Measurements from ENCODE around the gene VEGFB. TPM values are rescaled to one million over a fixed set of nuclear protein-coding genes. Genes with fewer than 3 reads are reported as not detected.
A peak's percentile ranks its signal among the peaks of the same experiment; 100 is the strongest.

The VEGFB gene
- total RNA-seq, 2 experiments from 2014 or later: 84.7 to 85.8 TPM

- H3K27me3 Mint-ChIP-seq: no peaks in the 10 kb centered on the region
- H3K4me1 Mint-ChIP-seq: peaks cover 31% of the 10 kb centered on the region
- no peaks in the 10 kb centered on the region for H3K9me3 Mint-ChIP-seq
- peaks cover 4% of the 10 kb centered on the region for H3K36me3 Mint-ChIP-seq
- DNase-seq: no peak
- H3K4me3 Mint-ChIP-seq: peak overlapping the region; percentile 18
- peak overlapping the region; percentile 34 for H3K27ac Mint-ChIP-seq
Observed at GRCh38 chr11:64232967-64233315, 1.4 kb upstream of the VEGFB start.

- DNase-seq: peak; percentile 68
- Mint-ChIP-seq H3K27me3 (no peaks in the 10 kb centered on the region), H3K9me3 (no peaks in the 10 kb centered on the region), H3K27ac (peak overlapping the region; percentile 75), H3K4me1 (peaks cover 29% of the 10 kb centered on the region), H3K36me3 (peaks cover 3% of the 10 kb centered on the region), H3K4me3 (peak overlapping the region; percentile 91)
Observed at GRCh38 chr11:64234647-64235379, 429 bp downstream of the VEGFB start.

- H3K9me3 Mint-ChIP-seq: no peaks in the 10 kb centered on the region
- H3K27me3 Mint-ChIP-seq: no peaks in the 10 kb centered on the region
- no peak for DNase-seq
- peak overlapping the region; percentile 91 for H3K4me3 Mint-ChIP-seq
- H3K27ac Mint-ChIP-seq: peak overlapping the region; percentile 75
- H3K36me3 Mint-ChIP-seq: peaks cover 9% of the 10 kb centered on the region
- peaks cover 34% of the 10 kb centered on the region for H3K4me1 Mint-ChIP-seq
Observed at GRCh38 chr11:64235437-64236161, 1.2 kb downstream of the VEGFB start.

- DNase-seq: no peak
- Mint-ChIP-seq H3K27ac (peak overlapping the region; percentile 45), H3K36me3 (peaks cover 14% of the 10 kb centered on the region), H3K27me3 (no peaks in the 10 kb centered on the region), H3K4me3 (no peak overlapping the region), H3K4me1 (peaks cover 25% of the 10 kb centered on the region), H3K9me3 (no peaks in the 10 kb centered on the region)
Observed at GRCh38 chr11:64237484-64237951, 3.1 kb downstream of the VEGFB start.

- H3K4me1 Mint-ChIP-seq: peaks cover 26% of the 10 kb centered on the region
- DNase-seq: no peak
- no peaks in the 10 kb centered on the region for H3K9me3 Mint-ChIP-seq
- H3K27me3 Mint-ChIP-seq: no peaks in the 10 kb centered on the region
- H3K27ac Mint-ChIP-seq: peak overlapping the region; percentile 35
- H3K4me3 Mint-ChIP-seq: no peak overlapping the region
- peaks cover 18% of the 10 kb centered on the region for H3K36me3 Mint-ChIP-seq
Observed at GRCh38 chr11:64238076-64238475, 3.7 kb downstream of the VEGFB start.

- no peak for DNase-seq
- H3K4me1 Mint-ChIP-seq: peaks cover 32% of the 10 kb centered on the region
- H3K36me3 Mint-ChIP-seq: peaks cover 25% of the 10 kb centered on the region
- H3K27me3 Mint-ChIP-seq: no peaks in the 10 kb centered on the region
- no peaks in the 10 kb centered on the region for H3K9me3 Mint-ChIP-seq
- no peak overlapping the region for H3K4me3 Mint-ChIP-seq
- peak overlapping the region; percentile 50 for H3K27ac Mint-ChIP-seq
Observed at GRCh38 chr11:64238999-64239398, 4.6 kb downstream of the VEGFB start.

- Mint-ChIP-seq H3K36me3 (peaks cover 25% of the 10 kb centered on the region), H3K4me3 (peak overlapping the region; percentile 95), H3K9me3 (no peaks in the 10 kb centered on the region), H3K27ac (peak overlapping the region; percentile 97), H3K4me1 (peaks cover 35% of the 10 kb centered on the region), H3K27me3 (no peaks in the 10 kb centered on the region)
- DNase-seq: no peak
Observed at GRCh38 chr11:64239662-64240434, 5.5 kb downstream of the VEGFB start.

- DNase-seq: peak; percentile 100
- Mint-ChIP-seq H3K4me1 (peaks cover 30% of the 10 kb centered on the region), H3K27ac (peak within 1 kb of the TSS; percentile 97), H3K36me3 (peaks cover 27% of the 10 kb centered on the region), H3K4me3 (peak within 1 kb of the TSS; percentile 95), H3K27me3 (no peaks in the 10 kb centered on the region), H3K9me3 (no peaks in the 10 kb centered on the region)
Observed at GRCh38 chr11:64240435-64241240, 6.3 kb downstream of the VEGFB start, which contains the start of gene FKBP2. TSS of gene FKBP2 (plus strand) at chr11:64241095. CDS start at chr11:64242388, 1,293 bp downstream.

GRCh38 chr11:64241241-64241490 lies 6.8 kb downstream of the VEGFB start:
- Mint-ChIP-seq H3K27ac (peak overlapping the region; percentile 97), H3K4me3 (peak overlapping the region; percentile 95), H3K9me3 (no peaks in the 10 kb centered on the region), H3K4me1 (peaks cover 30% of the 10 kb centered on the region), H3K36me3 (peaks cover 32% of the 10 kb centered on the region), H3K27me3 (no peaks in the 10 kb centered on the region)
- DNase-seq: no peak

- Mint-ChIP-seq H3K4me3 (peak overlapping the region; percentile 95), H3K4me1 (peaks cover 30% of the 10 kb centered on the region), H3K36me3 (peaks cover 32% of the 10 kb centered on the region), H3K9me3 (no peaks in the 10 kb centered on the region), H3K27me3 (no peaks in the 10 kb centered on the region), H3K27ac (peak overlapping the region; percentile 97)
- peak; percentile 100 for DNase-seq
Observed at GRCh38 chr11:64241491-64242374, 7.3 kb downstream of the VEGFB start.

GRCh38 chr11:64243236-64243854 lies 9.0 kb downstream of the VEGFB start:
- Mint-ChIP-seq H3K9me3 (no peaks in the 10 kb centered on the region), H3K27me3 (no peaks in the 10 kb centered on the region), H3K4me3 (peak overlapping the region; percentile 95), H3K36me3 (peaks cover 32% of the 10 kb centered on the region), H3K4me1 (peaks cover 37% of the 10 kb centered on the region), H3K27ac (peak overlapping the region; percentile 66)
- DNase-seq: no peak

GRCh38 chr11:64244107-64244506 lies 9.7 kb downstream of the VEGFB start:
- peaks cover 33% of the 10 kb centered on the region for H3K4me1 Mint-ChIP-seq
- H3K27me3 Mint-ChIP-seq: no peaks in the 10 kb centered on the region
- H3K4me3 Mint-ChIP-seq: peak overlapping the region; percentile 48
- H3K9me3 Mint-ChIP-seq: no peaks in the 10 kb centered on the region
- DNase-seq: no peak
- H3K27ac Mint-ChIP-seq: no peak overlapping the region
- H3K36me3 Mint-ChIP-seq: peaks cover 32% of the 10 kb centered on the region

GRCh38 chr11:64244966-64245365 lies 10.6 kb downstream of the VEGFB start:
- H3K27ac Mint-ChIP-seq: peak overlapping the region; percentile 90

More at GRCh38 chr11:64244966-64245365, 10.6 kb downstream of the VEGFB start:
- Mint-ChIP-seq H3K36me3 (peaks cover 29% of the 10 kb centered on the region), H3K9me3 (no peaks in the 10 kb centered on the region), H3K4me1 (peaks cover 27% of the 10 kb centered on the region), H3K4me3 (peak overlapping the region; percentile 91), H3K27me3 (no peaks in the 10 kb centered on the region)
- DNase-seq: no peak
